Thoracic aorta (tissue), 2 donors: Measurements from ENCODE around the gene SLC35A1. TPM values are rescaled to one million over a fixed set of nuclear protein-coding genes. Genes with fewer than 3 reads are reported as not detected.

Source experiments
- ATAC-seq: fragments of 150-250 bp; one replicate; pipeline ENCODE4 v1.8.0; 2017; ENCODE audit warnings: low read depth; ENCODE audit not compliant: insufficient number of reproducible peaks, low FRiP score
- DNase-seq: peaks from one replicate; pipeline ENCODE4 v3.0.0-alpha.2; 2020; ENCODE audit warnings: low spot score
- H3K27ac ChIP-seq, 2 donors: fragments of 200-600 bp; sonication (generic); 1 replicate in 1 of 2; 2 replicates in 1 of 2; pipeline ENCODE4 v1.5.1; 2016; ENCODE audit warnings: mild to moderate bottlenecking in 2 of 2, moderate library complexity in 2 of 2
- H3K27me3 ChIP-seq: fragments of 200-600 bp; sonication (generic); replicated peaks from 2 replicates; pipeline ENCODE4 v1.6.0; 2016; ENCODE audit warnings: mild to moderate bottlenecking; ENCODE audit not compliant: insufficient read depth
- H3K36me3 ChIP-seq: fragments of 200-600 bp; sonication (generic); one replicate; pipeline ENCODE4 v1.5.1; 2016
- H3K4me1 ChIP-seq, 2 donors: fragments of 200-600 bp; sonication (generic); 1 replicate in 1 of 2; 2 replicates in 1 of 2; pipeline versions ENCODE4 v1.5.1 to v1.6.0; 2016; ENCODE audit warnings: low read depth in 2 of 2, mild to moderate bottlenecking in 1 of 2; ENCODE audit not compliant: control insufficient read depth in 1 of 2
- H3K4me3 ChIP-seq: fragments of 200-600 bp; sonication (generic); 2 replicates; pipeline ENCODE4 v1.5.1; 2016; ENCODE audit warnings: mild to moderate bottlenecking
- H3K9me3 ChIP-seq: fragments of 200-600 bp; sonication (generic); 2 replicates; pipeline ENCODE4 v1.5.1; 2016
- total RNA-seq, 2 donors: library from RNA; depleted of rRNA; stranded (reverse); fragments of >200 nt; gene quantifications; one replicate each; pipeline versions ENCODE4 v1.1.0 to v1.2.3, GENCODE V29; 2016
- TF ChIP-seq, protein P1 (sequence below): fragments of 200-600 bp; sonication (generic); IDR thresholded peaks from one replicate; pipeline ENCODE4 v1.5.1; 2019; ENCODE audit warnings: antibody characterized with exemption

SLC35A1 gene
- total RNA-seq, 2 donors from 2014 or later, result 14.5 to 24.0 TPM

DNA sequence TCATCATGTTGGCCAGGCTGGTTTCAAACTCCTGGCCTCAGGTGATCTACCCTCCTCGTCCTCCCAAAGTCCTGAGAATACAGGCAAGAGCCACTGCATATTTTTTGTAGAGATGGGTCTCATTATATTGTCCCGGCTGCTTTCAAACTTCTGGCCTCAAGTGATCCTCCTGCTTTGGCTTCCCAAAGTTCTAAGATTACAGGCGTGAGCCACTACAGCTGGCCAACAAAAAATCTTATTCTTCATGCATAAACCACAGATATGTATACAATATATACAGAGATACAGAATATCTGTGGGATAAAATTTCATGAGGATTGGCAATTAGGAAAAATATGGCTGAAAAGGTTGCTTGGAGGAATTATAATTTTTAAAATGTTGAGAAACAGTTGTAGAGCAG, 49.9 kb downstream of the SLC35A1 start:
- H3K9me3 ChIP-seq, result no peaks in the 10 kb centered on the region
- peaks cover 25% of the 10 kb centered on the region for H3K36me3 ChIP-seq
- no peaks in the 10 kb centered on the region for H3K27me3 ChIP-seq
- ATAC-seq (no peak), DNase-seq (no peak)
- no peak overlapping the region for H3K27ac ChIP-seq
- H3K4me3 ChIP-seq, result no peak overlapping the region
- H3K4me1 ChIP-seq, result peaks cover 0 to 9% of the 10 kb centered on the region in 2 donors
- TF ChIP-seq, protein P1, sequence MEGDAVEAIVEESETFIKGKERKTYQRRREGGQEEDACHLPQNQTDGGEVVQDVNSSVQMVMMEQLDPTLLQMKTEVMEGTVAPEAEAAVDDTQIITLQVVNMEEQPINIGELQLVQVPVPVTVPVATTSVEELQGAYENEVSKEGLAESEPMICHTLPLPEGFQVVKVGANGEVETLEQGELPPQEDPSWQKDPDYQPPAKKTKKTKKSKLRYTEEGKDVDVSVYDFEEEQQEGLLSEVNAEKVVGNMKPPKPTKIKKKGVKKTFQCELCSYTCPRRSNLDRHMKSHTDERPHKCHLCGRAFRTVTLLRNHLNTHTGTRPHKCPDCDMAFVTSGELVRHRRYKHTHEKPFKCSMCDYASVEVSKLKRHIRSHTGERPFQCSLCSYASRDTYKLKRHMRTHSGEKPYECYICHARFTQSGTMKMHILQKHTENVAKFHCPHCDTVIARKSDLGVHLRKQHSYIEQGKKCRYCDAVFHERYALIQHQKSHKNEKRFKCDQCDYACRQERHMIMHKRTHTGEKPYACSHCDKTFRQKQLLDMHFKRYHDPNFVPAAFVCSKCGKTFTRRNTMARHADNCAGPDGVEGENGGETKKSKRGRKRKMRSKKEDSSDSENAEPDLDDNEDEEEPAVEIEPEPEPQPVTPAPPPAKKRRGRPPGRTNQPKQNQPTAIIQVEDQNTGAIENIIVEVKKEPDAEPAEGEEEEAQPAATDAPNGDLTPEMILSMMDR, result no peak

DNA sequence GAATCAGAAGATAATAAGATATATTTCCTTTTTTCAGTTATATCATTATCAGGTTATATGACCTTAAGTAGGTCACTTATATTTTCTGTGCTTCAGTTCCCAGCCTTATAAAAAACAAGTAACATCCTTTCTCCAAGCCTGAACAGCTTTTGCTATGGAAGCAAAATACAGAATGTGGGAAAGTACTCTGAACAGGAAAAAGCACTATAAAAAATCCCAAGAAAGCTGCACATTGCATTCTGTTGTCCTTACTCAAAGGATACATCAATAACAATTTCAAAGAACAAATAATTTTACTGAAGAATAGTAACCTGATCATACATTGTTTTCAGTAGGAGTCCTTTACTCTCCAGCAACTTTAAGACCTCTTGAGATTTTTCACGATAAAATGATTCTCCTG, 56.4 kb downstream of the SLC35A1 start:
- peaks cover 7% of the 10 kb centered on the region for H3K36me3 ChIP-seq
- ATAC-seq (no peak), DNase-seq (no peak)
- no peaks in the 10 kb centered on the region for H3K27me3 ChIP-seq
- TF ChIP-seq, protein P1, result no peak
- H3K4me3 ChIP-seq, result no peak overlapping the region
- peaks cover 0 to 6% of the 10 kb centered on the region in 2 donors for H3K4me1 ChIP-seq
- no peaks in the 10 kb centered on the region for H3K9me3 ChIP-seq
- H3K27ac ChIP-seq, result no peak overlapping the region

DNA sequence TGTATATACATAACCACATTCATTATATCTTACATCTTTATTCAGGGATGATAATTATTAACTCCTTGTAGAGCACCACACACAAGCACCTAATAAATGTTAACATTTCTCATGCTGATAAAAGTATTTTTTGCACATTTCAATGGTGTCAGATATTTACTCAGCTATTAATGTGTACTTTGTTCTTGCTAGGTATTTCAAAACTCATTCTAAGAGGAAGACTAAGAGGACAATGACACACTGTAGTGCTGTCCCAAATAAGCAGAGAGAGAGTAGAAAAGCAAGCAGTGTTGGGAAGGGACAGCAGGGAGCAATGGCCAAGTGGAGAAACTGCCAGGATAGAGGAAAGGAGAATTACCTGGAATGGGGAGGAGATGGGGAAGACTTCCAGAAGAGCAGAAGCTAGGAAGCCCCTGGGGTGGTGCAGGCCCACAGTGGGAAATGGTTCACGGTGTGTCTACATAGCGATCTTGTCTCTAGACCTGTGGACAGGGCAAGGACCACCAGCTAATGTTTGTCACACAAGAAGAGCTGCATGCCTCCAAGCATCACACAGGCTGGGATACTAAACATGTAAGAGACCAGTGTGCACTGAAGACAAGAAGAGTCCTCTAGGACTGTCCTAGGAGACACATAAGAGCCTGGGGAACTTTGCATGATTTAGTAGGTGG, 61.7 kb downstream of the SLC35A1 start:
- no peaks in the 10 kb centered on the region for H3K4me1 ChIP-seq
- DNase-seq, result no peak
- H3K27ac ChIP-seq, result no peak overlapping the region
- H3K4me3 ChIP-seq, result no peak overlapping the region
- no peaks in the 10 kb centered on the region for H3K27me3 ChIP-seq
- H3K9me3 ChIP-seq, result no peaks in the 10 kb centered on the region
- TF ChIP-seq, protein P1, result no peak
- ATAC-seq, result no peak
- H3K36me3 ChIP-seq, result peaks cover 7% of the 10 kb centered on the region

DNA sequence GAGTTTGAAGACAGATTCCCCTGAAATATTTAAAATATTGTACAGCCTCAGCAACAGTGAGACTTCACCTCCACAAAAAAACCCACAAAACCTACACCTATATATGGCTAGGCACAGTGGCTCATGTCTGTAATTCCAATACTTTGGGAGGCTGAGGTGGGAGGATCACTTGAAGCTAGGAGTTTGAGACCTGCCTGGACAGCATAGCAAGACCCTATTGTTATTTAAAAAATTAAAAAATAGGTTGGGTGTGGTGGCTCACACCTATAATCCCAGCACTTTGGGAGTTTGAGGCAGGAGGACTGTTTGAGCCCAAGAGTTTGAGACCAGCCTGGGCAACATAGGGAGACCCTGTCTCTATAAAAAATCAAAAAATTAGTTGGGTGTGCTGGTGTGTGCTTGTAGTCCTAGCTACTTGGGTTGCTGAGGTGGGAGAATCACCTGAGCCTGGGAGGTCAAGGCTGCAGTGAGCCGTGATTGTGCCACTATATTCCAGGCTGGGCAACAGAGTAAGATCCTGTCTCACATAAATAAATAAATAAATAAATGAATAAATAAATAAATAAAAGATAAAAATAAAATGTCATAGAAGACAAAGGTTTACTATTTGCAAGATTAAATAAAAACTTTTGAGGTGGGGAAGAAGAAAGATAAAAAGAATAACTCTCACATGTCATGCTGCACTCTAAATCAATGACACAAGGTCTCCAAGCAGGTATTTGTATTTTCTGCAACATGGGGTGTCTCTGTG, 65.9 kb downstream of the SLC35A1 start:
- Histone ChIP-seq H3K4me1 (peaks cover 0 to 4% of the 10 kb centered on the region in 2 donors), H3K27me3 (no peaks in the 10 kb centered on the region), H3K9me3 (no peaks in the 10 kb centered on the region), H3K27ac (no peak overlapping the region), H3K4me3 (no peak overlapping the region), H3K36me3 (no peaks in the 10 kb centered on the region)
- ATAC-seq (no peak), DNase-seq (no peak)
- TF ChIP-seq, protein P1, result no peak

DNA sequence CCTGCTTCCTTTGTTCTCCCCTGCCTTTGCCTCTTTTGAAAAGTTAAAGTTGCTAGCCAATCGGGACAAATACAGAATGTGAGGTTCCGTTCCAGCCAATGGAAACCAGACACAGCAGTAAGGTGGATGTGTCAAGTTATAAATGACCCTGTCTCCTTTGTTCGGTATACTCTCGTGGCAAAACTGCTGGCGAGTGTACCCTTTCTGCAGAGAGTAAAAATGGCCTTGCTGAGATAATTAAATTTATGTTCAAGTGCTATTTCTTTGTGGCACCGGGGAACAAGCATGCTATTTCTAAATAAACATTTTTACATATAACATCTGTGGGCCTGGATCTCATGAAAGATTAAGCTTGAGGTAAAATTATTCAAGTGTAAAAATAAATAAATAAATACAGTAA, 66.8 kb downstream of the SLC35A1 start:
- Histone ChIP-seq H3K27ac (no peak overlapping the region), H3K4me3 (no peak overlapping the region), H3K9me3 (no peaks in the 10 kb centered on the region), H3K27me3 (no peaks in the 10 kb centered on the region), H3K4me1 (peaks cover 0 to 4% of the 10 kb centered on the region in 2 donors), H3K36me3 (no peaks in the 10 kb centered on the region)
- TF ChIP-seq, protein P1, result no peak
- no peak for ATAC-seq
- no peak for DNase-seq
